ENCODE measurements around the gene PCP2.
A peak's percentile ranks its signal among the peaks of the same experiment; 100 is the strongest.
"Not testable (repeated sequence)": the region's sequence is repeated elsewhere in the genome, so short reads cannot be mapped to it uniquely, and the experiment has no call there.

The PCP2 gene

DNA sequence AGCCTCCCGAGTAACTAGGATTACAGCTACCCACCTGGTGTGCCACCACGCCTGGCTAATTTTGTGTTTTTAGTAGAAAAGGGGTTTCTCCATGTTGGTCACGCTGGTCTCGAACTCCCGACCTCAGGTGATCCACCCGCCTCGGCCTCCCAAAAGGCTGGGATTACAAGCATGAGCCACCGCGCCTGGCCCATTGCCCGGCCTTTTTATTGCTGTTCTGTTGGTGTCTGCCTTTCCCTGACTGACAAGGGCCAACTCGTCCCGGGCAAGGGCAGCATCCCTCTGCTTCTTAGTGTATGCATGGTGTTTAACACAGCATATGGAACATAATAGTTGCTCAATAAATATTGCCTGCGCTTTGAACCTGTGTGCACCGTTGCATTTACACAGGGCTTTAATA is 29.1 kb upstream of the PCP2 start:
- no peak for DNase-seq

DNA sequence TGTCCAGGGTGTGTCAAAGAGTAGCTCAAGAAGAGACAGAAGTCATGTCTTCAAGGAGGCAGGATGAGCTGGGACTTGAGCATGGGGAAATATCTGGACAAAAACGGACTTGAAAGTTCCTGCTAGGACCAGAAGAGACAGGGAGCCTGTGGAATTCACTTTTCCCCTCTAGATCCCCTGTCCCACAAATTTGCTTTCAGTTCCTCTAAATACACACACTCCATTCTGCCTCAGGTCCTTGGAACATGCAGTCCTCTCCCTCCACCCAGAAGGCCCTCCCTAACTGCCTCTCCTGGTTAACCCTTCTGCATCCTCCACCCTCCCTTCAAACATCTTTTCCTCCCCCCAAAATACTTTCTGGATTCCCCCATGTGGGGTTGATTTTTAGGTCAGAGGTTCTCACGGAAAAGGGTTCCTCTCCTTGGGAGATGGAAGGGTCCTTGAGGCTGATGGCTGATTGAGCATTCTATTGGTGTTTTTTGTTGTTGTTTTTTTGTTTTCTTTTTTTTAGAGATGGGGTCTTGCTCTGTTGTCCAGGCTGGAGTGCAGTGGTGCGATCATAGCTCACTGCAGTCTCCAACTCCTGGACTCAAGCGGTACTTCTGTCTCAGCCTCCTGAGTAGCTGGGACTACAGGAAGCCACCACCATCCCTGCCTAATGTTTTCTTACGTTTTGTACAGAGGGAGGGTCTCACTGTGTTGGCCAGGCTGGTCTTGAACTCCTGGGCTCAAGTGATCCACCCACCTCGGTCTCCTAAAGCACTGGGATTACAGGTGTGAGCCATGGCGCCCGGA is 28.4 kb upstream of the PCP2 start:
- no peak for DNase-seq

DNA sequence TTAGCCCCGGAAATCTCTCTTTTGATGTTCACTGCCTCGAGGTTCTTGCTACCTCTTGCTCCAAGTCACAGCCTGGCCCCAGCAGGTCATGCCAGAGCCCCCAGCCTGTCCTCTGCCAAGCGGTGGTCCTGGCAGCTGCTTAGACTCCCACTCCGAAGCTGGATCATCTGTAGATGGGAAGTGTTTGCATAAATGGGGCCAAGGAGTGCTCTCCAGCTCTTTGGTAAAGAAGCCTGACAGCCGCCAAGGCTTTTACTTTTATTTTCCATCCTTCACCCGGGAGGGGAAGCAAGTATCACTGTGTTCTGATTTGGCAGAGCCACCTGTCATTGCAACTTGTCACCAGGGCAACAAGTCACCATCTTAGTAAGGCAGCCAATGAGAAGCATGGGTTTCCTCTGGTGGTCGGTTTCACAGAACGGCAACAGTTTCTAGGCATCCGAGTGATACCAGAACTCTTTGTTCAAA is 24.7 kb upstream of the PCP2 start:
- peak in 27 of 56 donors; percentile 4 to 68 (median 19) for DNase-seq

DNA sequence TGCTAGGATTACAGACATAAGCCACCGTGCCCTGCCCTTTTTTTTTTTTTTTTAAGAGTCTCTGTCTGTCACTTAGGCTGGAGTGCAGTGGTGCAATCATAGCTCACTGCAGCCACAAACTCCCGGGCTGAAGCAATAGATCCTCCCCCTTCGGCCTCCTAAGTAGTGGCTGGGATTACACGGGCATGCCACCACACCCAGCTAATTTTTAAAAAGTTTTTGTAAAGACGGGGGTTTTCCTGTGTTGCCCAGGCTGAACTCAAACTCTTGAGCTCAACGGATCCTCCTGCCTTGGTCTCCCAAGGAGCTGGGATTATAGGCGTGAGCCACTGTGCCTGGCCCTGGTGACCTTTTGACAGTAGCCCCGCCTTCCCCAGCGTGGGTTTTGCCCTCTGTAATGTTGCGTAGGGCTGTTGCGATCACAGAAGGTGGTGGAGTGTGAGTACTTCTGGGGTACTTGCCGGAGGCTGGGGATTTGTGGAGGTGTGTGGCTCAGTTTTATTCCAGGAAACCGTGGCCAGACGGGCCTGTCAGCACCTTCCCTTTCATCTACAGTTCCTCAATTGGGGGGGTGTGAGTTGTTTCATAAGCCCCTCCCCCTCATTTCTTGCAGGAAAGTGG is 23.7 kb upstream of the PCP2 start:
- DNase-seq, result no peak

DNA sequence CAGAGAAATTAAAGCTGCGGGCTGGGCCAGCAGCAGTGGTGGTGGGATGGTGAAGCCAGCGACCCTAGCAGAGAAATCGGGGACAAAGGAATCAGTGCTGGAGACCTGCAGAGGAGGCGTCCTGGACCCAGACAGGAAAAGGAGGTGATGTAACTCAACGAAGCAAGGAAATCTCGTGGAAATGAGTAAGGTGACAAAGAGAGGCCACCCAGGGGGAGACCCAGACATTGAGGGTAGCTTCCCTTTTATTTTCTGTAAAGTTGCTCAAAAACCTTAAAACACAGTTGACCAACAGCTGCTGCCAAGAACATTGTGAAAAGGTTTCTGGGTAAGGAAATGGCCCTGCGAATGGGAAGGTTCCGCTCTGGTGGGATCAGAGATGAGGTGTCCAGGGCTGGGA is 22.1 kb upstream of the PCP2 start:
- DNase-seq, result no peak

DNA sequence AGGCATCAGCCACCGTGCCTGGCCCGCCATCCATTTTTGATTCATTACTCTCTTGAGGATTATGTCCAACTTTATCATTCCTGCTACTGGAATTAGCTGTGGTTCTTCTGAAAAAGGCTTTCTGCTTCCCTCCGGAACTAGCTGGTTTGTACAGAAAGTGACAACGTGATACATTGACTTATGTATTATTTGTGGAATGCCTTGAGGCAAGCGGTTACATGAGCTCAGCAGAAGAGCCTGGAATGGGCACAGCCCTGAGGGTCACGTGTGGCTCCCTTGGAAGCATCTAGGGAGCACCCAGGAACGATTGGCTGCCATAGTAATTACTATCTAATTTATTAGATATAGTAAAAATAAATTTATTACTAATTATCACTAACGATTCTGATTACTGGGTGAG is 20.9 kb upstream of the PCP2 start:
- DNase-seq, result no peak

DNA sequence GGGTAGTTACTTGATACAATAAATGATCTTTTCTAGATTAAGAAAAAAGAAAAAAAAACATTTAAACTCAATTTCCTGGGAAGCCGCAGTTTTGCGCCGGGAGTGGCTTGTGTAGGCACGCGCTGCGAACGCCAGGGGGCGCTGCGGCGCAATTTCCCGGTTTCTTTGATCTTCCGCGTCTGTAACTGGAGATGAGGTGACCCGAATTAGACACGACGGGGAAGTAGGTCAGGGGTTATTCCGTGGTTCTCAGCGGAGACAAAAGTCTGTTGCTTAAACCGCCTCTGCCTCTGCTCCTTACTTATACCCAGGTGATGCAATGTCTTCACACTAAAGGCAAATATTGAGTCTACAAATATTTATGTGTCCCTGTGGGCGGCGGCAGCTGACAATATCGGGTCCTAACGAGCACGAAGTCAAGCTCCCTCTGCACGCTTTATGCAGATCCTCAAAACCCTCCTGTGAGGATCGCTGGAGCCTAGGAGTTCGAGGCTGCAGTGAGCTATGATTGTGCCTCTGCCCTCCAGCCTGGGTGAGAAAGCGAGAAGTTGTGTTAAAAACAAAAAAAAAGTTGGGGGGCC is 18.6 kb upstream of the PCP2 start:
- DNase-seq, result peak in 48 of 56 donors; percentile 4 to 86 (median 55)

DNA sequence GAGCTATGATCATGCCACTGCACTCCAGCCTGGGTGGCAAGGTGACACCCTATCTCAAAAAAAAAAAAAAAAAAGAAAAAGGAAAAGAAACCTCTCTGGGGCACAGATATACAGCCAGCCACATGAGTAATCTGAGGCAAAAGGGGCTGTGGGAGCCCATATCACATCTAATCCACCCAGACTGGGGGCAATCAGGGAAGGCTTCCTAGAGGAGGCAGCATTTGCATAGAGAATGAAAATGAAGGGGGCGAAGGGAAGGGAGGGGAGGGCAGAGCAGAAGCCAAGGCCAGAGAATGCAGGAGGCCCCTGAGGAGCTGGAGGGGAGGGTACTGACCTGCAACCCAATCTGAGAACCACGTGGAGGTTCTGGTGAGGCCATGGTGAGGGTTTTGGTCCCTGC is 16.6 kb upstream of the PCP2 start:
- no peak for DNase-seq

DNA sequence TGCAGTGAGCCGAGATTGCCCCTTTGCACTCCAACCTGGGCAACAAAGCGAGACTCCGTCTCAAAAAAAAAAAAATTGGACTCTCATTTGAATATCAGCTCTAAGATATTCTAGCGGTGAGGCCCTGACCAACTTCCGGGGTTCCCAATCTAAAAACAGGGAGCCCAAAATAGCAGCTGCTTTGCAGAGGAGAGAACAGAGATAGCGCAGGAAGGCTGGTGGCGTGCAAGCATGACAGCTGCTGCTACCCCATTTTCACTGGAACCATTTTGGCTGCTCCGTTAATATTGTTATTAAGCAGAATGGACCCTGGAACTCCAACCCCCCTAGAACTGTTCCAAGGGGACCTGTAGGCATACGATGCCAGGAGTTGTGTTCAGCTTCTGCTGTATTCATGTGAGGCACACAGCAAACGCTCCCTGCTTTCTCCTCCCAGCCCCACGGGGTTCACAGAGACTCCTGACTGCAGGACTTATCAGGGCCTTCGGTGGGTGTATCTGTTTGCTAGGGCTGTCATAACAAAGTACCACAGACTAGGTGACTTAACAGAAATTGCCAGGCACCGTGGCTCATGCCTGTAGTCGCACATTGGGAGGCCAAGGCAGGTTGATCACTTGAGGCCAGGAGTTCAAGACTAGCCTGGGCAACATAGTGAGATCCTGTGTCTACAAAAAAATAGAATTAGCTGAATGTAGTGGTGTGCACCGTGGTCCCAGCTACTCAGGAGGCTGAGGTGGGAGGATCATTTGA is 14.9 kb upstream of the PCP2 start:
- DNase-seq, result no peak

DNA sequence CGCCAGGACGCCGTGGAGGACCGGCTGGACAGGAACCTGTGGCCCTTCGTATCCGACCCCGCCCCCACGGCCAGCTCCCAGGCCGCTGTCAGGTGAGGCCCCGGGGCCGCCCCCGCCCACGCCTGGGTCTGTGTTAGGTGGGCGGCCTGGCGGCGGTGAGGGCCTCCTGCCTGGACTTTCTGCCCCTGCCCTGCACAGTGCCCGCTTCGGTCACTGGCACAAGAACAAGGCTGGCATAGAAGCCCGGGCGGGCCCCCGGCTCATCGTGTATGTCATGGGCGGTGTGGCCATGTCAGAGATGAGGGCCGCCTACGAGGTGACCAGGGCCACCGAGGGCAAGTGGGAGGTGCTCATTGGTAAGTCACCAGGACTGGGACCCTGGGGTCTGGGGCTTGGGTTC is 13.6 kb upstream of the PCP2 start:
- DNase-seq, result no peak

DNA sequence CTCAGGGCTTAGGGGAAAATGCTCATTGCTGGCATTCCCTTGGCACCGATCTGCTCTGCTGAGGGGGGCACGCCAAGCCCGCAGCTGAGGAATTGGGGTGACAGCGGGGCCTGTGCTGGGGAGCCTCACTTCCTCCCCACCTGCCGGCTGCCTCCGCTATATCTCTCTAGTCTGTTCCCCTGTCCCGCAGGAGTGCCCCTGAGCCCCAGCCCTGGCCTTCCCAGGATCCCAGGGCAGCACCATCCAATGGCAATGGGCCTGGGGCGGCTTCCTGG is 12.8 kb upstream of the PCP2 start:
- no peak for DNase-seq

DNA sequence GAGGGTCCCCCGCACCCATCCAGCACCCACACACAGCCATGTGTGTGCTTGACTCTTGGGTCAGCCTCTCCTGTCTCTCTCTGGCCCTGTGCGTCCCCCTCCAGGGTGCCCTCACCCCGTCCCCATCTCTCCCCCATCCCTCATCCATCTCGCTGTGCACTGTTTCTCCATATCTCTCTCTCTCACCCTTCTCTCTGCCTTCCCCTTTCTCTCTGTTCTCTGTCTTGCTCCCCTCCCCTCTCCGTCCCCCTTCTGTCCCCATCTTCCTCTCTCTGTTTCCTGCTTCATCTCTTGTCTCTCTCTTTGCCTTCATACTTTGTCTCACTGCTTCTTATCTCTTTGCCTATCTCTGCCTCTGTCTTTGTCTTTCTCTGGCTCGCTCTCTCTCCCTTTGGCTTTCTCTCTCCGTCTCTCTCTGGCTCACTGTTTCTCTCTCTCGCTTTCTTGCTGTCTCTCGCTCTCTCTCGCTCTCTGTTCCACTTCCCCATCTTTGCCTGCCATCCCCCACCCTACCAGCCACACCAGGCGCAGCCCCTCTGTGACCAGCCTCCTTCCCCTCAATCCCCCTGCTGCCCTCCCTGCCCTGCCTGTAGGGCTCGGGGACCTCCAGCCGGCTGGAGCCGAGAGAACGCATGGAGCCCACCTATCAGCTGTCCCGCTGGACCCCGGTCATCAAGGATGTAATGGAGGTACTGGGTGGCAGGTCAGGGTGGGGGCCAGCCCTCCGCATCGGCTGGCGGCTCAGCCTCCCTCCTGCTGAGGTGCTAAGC is 12.3 kb upstream of the PCP2 start:
- DNase-seq, result no peak

DNA sequence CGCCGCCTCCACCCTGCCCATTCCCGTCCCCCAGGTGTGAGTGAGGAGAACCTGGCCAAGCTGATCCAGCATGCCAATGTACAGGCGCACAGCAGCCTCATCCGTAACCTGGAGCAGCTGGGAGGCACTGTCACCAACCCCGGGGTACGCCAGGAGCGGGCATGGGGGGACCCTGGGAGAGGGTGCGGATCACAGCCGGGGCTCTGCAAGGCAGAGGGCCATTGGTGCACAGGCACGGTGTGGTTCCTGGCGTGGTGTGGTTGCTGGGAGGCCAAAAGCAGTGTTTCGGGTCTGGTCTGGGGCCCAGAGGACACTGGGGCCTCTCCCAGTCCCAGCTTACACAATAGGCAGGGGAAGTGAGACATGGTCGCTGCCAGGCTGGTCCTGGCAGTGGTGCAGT is 11.6 kb upstream of the PCP2 start:
- no peak for DNase-seq

DNA sequence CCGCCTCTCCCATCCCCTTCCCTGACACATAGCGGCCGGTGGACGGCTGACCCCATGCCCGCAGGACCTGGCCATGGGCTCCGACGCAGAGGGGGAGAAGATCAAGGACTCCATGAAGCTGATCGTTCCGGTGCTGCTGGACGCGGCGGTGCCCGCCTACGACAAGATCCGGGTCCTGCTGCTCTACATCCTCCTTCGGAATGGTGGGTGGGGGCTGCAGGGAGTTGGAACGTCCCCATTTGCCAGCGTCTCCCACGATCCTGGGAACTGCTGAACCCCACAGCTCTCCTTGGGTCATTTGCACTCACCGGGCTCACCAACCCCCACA is 11.0 kb upstream of the PCP2 start:
- no peak for DNase-seq

DNA sequence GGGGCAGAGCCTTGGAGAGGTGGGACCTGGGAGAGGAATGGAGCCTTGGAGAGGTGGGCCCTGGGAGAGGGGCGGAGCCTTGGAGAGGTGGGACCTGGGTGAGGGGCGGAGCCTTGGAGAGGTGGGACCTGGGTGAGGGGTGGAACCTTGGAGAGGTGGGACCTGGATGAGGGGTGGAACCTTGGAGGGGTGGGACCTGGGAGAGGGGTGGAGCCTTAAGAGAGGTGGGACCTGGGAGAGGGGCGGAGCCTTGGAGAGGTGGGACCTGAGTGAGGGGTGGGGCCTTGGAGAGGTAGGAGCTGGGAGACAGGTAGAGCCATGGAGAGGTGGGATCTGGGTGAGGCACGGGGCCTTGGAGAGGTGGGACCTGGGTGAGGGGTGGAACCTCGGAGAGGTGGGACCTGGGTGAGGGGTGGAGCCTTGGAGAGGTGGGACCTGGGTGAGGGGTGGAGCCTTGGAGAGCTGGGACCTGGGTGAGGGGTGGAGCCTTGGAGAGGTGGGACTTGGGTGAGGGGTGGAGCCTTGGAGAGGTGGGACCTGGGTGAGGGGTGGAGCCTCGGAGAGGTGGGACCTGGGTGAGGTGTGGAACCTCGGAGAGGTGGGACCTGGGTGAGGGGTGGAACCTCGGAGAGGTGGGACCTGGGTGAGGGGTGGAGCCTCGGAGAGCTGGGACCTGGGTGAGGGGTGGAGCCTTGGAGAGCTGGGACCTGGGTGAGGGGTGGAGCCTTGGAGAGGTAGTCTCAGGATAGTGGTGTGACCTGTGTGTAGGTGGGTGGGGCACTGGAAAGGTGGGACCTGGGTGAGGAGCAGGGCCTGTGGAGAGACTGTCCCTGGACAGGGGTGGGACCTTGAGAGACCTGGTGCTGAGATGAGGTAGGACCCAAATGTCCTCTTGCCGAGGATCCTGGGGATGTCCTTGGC is 10.4 kb upstream of the PCP2 start:
- not testable (repeated sequence) for DNase-seq

DNA sequence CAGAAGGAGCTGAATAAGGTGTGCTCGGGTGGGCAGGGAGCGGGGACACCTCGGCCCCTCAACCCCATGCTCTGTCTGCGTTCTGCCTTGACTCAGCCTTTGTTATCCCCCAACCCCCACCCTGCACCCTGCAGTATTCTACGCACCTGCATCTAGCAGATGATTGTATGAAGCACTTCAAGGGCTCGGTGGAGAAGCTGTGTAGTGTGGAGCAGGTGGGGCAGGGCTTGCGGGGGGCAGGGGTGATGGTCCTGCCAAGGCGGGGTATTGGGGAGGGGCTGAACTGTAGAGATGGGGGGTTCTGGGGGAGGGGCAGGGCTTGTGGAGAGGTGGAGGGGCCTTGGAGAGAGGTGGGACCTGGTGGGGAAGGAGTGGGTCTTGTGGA is 9.5 kb upstream of the PCP2 start:
- DNase-seq, result no peak

DNA sequence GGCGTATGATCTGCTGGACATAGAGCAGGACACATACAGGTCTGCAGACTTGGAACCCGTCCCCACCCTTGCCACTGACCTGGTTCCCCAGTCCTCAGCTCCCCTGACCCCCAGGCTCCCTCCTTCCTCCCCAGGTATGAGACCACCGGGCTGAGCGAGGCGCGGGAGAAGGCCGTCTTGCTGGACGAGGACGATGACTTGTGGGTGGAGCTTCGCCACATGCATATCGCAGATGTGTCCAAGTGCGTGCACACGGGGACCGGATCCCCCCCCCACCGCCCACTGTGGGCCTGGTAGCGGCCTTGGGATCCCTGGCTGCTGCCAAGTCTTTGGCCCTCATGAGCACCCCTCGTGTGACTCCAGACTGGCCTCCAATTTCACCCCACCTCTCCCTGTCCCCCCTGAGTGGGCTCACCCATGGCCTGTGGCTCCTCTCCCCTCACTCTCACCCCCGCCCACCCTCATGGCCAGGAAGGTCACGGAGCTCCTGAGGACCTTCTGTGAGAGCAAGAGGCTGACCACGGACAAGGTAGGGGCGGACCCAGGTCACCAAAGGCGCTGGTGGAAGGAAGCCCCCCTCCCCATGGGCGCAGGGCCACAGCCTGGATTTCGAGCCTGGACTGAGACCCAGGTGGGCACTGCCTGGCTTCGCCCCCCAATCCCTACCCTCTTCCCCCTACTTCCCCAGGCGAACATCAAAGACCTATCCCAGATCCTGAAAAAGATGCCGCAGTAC is 8.9 kb upstream of the PCP2 start:
- DNase-seq, result no peak

DNA sequence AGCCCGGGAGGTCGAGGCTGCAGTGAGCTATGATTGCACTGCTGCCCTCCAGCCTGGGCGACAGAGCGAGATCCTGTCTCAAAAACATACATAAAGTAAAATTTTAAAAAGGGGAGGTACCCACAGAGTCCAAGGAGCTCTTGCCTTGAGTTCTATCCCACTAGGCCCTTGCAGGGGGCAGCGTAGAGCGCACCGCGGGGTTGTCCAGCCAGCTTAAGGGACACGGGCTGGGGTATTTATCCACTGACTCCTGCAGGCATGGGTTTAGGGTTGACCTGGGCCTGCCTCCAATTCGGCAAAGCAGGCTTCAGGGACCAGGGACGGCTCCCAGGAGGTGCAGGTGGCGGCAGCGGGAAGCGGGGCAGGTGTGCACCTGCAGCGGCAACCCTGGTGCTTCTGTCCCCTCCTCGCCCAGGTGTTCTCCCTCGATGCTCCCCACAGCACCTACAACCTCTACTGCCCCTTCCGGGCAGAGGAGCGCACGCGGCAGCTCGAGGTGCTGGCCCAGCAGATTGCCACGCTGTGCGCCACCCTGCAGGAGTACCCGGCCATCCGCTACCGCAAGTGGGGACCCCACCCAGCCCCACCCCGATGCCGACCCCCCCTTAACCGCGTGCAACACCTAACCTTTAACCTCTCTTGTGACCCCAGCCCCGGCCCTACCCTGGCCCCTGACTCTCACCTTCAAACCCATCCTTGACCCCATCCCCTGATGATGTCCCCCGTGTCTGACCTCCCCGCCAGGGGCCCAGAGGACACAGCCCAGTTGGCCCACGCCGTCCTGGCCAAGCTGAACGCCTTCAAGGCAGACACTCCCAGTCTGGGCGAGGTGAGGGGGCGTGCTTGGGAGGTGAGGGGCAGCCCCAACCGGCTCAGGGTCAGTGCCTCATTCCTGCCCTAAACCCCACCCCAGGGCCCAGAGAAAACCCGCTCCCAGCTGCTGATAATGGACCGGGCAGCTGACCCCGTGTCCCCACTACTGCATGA is 8.1 kb upstream of the PCP2 start:
- DNase-seq, result no peak

DNA sequence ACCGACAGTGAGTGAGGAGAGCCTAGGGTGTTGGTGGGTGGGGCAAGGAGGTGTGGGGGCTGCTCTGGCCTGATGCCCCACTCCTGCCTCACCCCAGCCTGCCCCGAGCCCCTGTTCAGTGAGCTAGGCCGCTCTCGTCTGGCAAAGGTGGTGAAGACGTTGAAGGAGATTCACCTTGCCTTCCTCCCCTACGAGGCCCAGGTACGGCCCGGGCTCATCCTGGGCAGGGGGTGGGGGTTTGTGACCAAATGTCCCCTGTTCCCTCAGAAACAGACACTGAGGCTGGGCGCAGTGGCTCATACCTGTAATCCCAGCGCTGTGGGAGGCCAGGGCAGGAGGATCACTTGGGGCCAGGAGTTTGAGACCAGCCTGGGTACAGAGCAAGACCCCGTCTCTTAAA is 7.3 kb upstream of the PCP2 start:
- no peak for DNase-seq

All from nucleus accumbens (tissue), 56 donors.